ENCODE measurements around the gene RPL22.

RPL22 gene

DNA sequence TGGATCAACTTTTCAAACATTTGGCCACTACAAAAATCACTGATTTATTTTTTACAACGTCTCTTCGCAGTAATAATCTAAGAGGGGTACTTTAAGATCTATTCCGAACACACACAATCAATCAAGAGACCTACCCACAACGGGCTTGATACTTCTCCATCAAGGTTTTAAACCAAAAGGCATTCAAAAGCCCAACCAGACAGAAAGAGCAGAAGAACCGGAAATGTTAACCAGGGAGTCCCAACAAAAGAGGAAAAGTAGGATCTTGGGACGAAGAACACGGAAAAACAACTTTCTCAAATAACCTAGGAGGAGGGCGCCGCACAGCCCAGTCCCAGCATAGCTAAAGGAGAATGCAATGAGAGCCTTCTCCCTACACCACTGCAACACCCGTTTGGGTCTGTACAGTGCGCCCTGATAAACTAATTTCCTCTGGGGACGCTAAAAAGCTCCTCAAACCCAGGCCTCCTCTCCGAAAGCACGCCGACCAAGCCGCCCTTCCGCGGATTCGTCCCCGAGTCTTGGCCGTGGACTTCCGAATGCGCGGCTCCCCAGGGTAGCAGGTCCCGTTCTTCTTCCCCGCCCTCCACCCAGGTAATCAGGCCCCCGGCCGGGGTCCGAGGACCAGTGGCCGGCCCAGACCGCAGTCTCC is 623 bp downstream of the RPL22 start:
- no peak for DNase-seq

DNA sequence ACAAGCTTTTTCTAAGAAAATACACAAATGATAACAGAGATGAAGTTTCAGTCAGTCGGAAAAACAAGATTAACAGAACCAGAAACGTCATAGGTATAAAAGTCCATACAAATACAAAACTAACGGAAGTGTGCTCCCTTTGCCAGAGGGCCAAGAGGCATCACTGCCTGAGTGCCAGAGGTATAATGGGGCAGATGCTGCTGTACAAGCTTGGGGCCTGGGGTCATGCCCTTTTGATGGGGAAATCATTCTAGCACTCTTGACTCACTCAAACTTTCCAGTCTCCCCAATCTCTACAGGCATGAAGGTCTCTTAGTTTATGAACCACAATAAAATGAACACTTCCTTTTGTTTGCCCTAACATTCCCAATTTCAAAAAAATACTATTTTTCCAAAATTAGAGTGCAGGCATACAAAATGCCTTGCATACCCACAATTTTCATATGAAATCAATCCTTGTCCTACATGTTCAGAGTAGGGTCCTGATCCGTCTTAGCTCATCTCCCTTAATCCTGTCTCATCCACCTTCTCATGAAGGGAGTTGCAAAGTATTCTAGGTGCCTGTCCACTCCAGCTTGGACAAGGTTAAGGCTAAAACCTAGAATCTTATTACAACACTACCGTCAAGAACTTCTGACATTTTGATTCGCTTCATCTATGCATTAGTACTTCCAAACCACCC is 1.5 kb downstream of the RPL22 start:
- DNase-seq = no peak

DNA sequence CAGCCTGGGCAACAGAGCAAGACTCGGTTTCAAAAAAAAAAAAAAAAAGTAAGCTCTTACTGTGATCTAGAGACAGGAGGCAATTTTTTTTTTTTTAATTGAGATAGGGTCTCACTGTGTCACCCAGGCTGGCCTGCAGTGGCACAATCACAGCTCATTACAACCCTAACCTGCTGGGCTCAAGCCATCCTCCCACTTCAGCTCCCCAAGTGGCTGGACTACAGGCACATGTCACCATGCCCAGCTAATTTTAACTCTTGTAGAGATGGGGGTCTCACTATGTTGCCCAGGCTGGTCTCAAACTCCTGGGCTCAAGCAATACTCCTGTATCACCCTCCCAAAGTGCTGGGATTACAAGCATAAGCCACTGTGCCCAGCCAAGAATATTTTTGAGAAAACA is 7.4 kb downstream of the RPL22 start:
- no peak for DNase-seq

DNA sequence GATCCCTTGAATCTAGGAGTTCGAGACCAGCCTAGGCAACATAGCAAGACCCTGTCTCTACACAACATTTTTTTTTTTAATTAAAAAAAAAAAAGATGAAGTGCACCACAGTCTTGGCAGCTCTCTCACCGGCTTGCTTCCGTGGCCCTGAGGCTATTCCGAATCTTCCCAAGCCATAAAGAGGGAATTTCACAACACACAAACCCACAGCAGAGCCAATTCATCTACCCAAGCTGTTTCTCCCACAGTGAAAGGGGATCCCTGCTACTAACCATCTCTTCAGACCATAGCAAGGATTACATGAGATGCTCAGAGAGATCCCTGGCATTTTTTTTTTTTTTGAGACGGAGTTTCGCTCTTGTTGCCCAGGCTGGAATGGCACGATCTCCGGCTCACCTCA is 10.9 kb downstream of the RPL22 start:
- peak; percentile 20 for DNase-seq

DNA sequence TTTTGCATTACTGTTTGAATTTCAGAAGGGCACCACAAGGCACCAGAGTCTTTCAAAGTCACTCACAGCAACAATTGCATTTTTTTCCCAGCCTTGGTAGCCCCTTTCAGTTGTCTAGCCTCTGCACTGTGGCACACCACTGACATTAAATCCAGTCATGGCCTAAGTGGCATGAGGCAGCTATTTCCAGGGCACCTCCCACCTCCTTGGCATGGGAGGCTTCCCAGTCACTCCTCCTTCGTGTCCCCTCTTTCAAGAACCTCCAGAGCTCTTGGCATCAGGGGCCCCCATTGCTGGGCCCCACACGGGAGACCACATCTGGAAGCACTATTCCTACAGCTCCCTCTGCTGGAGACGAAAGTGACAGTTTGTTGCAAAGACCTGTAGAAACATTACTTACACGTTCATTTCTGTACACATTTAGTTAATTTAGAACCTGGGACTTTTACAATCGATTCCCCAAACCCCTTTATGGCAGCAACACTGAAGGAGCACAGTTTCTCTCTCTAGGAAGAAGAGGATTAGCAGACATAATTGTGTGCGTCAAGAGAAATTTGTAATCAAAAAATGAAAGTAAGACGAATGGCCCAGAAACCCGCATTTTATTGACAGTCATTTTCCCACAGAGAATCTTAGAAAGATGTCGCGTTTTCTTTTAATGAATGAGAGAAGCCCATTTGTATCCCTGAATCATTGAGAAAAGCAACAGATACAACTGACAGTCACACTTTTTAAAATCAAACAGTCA is 13.6 kb downstream of the RPL22 start:
- DNase-seq = no peak

DNA sequence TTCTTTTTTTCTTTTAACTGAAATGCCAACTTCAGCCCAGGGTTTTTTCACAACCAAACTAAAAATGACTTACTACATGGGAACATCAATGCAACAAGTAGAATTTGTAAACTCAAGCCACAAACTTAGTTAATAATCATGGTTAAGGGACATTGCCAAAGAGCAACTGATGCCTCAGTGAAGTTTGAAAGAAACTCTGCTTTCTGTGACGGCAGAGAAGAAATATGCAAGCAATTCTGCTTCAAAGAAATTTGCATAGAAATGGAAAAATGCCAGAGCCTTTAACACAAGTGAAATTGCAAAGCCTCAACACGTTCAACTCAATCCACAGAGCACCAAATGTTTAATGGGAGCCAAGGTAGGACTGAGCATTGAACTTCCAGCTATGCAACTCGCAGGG is 14.2 kb downstream of the RPL22 start:
- DNase-seq = peak; percentile 74

DNA sequence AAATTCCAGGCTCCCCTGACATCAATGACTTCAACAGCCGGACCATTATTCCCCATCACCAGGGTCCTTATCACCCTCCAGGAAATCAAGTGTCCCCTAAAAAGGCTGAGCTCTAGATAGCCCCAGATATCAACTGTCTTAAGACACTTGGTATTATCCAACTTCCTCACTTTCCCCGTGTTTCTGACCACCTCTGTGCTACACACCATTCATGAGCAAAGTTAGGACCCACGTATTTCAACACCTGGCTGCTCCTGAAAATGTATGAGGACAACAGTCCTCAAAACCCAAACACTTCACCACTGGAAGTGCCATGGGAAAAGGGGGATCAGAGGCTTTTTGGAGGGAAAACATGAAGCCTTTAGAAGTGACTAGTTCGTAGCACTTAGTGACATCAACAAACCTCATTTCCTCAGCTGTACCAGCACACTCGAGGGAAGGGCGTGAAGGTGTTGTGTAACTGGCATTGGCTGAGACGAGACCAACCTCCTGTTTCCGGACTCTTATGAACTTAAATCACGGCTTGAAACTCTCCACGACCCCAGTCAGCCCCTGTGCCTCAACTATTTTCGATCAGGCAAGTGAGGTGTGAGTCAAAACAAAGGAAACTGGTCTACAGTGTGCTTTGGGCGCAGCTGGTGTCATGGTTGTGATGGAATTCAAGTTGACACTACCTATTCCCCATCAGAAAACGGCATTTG is 15.2 kb downstream of the RPL22 start:
- DNase-seq = no peak

DNA sequence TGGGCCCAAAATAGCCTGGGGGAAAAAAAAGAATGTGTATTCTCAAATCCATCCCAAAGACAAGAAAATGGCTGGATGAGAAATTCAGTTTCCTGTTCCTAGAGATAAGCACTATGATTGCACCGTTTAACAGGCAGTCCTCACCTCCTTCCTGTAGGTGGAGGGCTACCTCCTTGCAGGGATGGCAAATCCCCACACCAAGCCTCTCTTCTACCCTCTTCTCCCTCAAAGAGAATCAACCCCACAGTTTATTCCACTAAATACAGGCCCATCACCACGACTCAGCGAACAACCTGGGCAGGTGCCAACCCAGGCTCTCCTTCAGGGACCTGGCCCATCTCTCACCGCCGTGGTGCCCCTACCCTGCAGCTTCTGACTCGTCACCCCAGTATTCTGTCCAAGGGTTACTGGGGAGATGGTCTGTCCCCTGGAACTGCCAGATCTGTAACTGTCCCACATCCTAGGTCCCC is 15.8 kb downstream of the RPL22 start:
- DNase-seq = peak; percentile 71

DNA sequence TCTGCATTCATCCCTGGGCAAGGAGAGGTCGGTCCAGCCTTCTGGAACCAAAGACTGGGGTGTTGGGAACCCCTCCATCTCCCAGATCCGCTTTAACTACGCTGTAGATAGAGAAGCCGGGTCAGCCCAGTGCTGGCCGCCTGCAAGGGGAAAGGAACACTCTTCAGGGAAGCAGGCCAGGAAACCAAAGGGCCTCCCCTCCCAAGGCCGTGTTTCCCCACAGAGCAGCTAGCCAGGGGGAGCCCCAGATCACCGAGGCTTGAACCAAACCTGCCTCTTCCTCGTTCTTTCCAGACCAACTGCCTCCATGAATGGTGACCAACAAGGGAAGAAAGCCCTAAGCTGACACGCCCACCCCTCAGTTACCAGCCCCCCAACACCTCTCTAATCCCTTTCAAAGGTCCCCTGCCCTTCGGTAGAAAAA is 18.0 kb downstream of the RPL22 start:
- DNase-seq = no peak

DNA sequence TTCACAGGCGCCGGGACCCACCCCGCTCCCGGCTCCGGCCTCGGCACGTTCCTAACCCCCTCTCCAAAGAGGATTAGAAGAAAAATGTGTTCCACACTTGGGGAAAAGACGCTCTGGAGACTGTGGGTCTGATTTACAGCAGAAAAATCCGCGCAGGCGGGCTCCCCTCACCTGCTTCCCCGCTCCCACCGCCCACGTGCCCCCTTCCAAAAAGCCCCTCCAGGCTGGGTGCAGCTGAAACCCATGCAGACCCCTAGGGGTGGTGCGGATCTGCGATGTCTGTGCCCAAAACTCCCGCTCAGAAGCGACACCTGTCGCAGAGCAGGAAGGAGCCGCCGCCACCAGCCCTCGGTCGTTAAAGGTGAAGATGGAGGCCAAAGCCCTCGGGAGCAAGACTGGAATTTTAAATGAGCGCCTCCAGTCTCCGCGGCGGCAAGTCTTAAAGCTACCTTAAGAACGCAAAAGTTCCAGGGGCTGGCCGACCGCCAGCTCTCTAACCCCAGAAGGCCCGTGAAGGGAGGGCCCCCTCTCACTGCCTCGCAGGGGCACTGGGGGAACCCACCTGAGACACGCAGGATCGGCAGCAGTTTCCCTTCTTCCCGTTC is 18.6 kb downstream of the RPL22 start:
- no peak for DNase-seq

DNA sequence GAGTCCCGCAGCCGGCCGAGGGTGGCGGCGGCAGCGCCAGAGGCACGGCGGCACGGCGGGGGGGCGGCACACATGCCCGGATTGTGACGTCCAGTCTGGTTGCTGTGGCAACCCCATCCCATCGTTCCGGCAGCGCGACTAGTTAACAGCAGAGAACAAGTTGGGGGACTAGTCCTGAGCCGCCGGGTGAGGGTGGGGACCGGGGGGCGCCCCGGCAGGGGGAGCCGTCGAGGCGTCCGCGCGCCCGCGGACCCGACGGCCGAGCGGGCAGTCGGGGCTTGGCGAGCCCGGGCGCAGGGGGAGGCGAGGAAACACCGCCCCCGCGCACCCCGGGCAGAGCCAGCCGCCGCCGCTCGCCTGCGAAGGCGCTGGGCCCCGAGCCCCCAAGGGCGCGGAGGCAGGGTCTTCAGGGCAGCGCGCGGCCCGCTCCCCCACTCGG is 19.1 kb downstream of the RPL22 start, which contains the start of gene CHD5:
CHD5 (minus strand) TSS at position 54 of the 439 bp plus-strand sequence. CDS start 298 bp downstream, outside the sequence.
- no peak for DNase-seq

DNA sequence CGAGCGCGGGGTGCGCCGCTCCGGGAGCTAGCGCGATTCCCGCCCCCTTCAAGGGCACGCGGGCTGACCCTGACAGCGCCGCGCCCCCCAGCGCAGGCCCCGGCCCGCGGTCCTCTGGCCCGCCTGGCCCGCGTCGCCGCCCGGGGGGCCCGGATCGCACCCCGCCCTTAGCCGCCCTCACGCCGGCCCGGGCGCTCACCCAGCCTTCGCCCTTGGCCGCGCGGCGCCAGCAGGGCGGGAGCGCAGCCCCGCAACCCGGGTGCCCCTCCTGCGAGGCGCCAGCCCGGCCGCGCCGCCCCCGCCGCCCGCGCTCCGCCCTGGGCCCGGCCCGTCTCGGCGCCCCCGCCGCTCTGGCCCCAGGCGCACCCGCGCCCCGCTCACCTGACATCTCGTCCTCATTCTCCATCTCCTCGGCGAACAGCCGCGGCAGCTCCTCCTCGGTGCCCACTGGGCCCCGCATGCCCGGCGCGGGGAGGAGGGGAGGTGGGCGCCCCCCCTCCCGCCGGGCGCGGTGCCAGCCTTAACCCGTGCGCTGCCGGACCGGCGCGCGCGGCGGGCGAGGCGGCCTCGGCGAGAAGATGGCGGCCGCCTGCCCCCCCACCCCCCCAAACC is 19.7 kb downstream of the RPL22 start:
- no peak for DNase-seq

DNA sequence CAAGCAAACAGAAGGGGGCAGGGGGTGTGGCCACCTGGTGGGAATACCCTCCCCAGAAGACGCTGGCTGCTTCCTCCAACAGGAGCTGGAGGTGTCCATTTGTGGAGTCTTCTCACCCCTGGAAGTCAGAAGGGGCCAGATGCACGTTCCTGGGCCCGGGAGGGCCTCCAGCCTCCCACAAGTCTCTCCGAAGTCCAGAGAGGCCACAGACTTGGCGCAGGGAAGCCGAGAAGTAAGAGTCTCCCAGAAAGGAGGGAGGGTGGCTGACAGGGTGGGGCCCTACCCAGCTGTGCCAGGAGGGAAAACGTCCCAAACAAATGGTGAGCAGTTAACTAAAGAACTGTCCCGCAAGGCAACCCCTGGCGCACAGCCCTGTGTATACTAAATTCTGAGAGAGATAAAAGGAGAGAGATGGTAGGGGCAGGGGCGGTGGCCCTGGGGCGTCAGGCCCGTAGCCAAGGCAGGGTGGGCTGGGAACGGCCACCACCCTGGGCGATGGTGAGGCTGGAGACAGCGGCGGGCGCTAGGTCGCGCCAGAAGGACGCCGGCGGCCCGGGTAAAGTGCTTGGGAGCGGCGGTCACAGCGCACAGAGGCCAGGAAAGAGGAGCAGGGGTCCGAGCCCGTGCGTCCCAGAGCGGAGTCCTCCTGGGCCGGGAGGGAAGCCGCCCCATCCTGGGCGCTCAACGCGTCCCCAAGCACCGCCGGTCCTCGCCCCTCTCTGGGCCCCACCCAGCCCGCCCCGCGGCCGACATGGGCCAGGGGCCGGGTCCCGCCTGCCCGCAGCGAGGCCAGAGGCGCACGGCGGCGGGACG is 20.4 kb downstream of the RPL22 start:
- DNase-seq = no peak

DNA sequence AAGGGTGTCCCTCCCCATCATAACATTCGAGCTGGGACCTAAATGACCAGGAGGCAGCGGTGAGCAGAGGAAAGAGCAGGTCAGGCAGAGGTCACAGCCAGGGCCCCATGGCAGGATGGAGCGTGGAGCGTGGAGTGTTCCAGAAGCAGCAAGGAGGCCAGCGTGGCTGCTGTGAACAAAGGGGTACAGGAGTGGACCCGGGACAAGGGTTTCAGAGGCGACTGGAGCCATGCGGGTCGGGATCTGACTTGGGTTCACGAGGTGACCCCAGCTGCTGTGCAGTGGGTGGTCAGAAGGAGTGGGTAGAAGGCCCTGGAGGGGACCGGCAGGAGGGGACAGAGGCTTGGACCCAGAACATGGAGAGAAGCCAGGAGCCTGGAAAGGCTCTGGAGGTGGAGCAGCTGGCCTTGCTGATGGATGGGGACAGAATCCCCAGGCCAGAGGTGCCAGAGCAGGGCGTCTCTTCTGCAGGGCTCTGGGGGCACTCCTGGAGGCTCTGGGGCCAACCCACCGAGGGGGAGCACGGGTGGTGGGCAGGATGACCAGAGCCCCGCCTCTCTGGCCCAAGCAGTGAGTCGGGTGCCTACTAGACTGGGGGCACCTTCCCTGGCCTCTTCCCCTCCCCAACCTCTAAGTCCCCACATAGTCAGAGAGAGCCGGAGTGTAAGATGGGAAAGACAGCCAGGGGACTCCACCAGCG is 21.6 kb downstream of the RPL22 start:
- no peak for DNase-seq

DNA sequence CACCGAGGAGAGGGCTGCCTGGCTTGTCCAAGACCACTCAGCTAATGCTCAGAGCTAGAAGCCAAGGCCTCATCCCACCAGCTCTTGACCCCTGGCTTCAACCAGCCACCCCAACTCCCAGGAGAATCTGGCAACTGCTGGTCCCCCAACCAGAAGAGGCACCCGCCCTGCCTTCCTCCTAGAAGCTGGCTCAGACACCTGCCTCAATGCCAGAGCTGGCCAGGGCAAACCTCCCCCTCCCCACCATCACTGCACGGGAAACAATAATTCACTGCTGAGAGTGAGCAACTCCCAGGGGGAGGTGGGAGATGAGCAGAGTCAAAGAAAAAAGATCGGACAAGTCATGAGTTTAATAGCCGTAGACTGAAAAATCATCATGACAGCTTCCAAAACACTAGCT is 22.6 kb downstream of the RPL22 start:
- DNase-seq = no peak

DNA sequence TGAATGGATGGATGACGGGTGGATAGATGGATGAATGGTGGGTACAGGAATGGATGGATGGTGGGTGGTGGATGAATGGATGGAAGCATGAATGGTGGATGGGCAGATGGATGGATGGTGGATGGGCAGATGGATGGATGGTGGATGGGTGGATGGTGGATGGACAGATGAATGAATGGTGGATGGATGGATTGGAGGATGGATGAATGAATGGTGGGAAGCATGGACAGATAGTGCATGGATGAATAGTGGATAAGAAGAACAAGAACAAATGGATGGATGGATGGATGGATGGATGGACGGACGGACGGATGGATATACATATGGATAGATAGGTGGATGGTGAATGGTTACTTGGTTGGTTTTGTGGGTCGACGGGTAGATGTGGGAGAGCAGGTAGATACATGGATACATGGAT is 24.0 kb downstream of the RPL22 start:
- no peak for DNase-seq

DNA sequence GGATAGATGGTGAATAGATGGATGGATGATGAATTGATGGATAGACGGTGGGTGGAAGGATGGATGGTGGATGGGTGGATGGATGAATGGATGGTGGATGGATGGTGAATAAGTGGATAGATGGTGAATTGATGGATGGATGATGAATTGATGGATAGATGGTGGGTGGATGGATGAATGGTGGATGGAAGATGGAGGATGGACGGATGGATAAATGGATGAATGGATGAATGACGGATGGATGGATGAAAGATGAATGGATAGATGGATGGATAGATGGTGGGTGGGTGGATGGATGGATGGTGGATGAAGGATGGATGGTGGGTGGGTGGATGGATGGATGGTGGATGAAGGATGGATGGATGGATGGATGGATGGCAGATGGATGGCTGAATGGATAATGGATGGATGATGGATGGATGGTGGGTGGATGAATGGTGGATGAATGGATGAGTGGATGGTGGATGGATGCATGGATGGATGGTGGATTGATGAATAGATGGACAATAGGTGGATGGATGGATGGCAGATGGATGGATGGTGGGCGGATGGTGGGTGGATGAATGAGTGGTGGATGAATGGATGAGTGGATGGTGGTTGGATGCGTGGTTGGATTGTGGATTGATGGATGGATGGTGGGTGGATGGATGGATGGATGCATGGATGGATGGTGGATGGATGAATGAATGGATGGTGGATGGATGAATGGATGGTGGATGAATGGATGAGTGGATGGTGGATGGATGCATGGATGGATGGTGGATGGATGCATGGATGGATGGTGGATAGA is 24.6 kb downstream of the RPL22 start:
- no peak for DNase-seq

DNA sequence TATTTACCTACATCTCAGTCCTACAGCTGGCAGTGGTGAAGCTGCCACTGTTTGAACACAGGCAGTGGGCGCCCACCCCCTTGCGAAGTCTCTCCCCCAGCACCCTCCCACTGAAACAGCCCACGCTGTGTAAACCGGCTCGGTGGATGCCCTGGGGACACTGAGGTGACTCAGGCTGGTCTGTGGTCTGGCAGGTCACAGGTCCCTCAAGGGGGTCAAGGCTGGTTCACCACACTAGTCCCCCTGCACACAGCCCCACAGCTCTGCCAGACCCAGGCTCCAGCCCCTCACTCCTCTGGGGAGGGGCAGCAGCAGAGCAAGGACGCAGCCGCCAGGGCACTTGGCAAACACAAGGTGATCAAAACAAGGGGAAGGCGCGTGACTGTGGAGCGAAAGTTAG is 26.8 kb downstream of the RPL22 start:
- DNase-seq = no peak

DNA sequence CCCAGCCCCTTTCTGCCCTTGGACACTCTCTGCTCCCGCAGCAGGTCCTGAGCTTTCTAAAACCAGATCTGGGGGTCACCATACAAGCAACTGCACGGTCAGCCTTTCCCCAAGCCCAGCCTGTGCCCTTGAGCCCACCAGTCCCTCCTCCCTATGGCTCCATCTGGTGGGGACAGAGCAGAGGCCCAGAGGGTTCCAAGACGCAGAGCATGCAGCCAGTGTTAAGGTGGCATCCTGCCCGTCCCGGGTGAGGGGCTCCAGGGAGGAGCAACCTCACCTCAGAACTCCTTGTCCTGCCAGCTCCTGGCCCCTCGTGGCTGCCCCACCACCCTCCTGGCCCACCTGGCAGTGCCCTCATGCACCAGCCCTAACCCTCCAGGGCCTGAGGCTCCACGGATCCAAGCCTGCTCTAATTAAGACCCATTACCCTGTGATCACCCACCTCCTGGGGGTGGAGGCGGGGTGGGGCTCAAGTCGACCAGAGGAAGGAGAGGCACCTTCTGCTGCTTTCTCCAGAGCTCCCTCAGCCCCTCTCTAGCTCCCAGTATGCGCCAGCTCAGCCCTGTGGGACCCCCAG is 27.8 kb downstream of the RPL22 start:
- no peak for DNase-seq

All from NCI-H226 (cell line).